Activated T-cell treated with anti-CD3 and anti-CD28 coated beads, Interleukin-2, amount 50 U/mL, for 72 hours (primary cell): ENCODE measurements around the gene PGAP3. TPM values are rescaled to one million over a fixed set of nuclear protein-coding genes. Genes with fewer than 3 reads are reported as not detected.

Experiments
- ATAC-seq, 2 donors: fragments of 150-1000 bp; cut with Tn5 transposase; replicated peaks in 1 of 2; 2 replicates each; pipeline ENCODE4 v1.10.0; 2021; ENCODE audit warnings: moderate library complexity in 2 of 2, mild to moderate bottlenecking in 1 of 2
- DNase-seq, 2 donors: peaks; one replicate each; pipeline ENCODE4 v3.0.0; 2021 to 2022; ENCODE audit warnings: mixed read lengths in 1 of 2
- H3K27ac Mint-ChIP-seq: one replicate; pipeline ENCODE4 v1.8.0; 2022; ENCODE audit warnings: mild to moderate bottlenecking, moderate library complexity, mixed read lengths
- H3K27me3 Mint-ChIP-seq: one replicate; pipeline ENCODE4 v1.8.0; 2022; ENCODE audit warnings: low read depth, mixed read lengths
- H3K36me3 Mint-ChIP-seq, 2 donors: one replicate each; pipeline ENCODE4 v1.8.0; 2022; ENCODE audit warnings: mixed read lengths in 2 of 2, mild to moderate bottlenecking in 1 of 2; ENCODE audit not compliant: insufficient read depth in 2 of 2
- H3K4me1 Mint-ChIP-seq: one replicate; pipeline ENCODE4 v1.8.0; 2022; ENCODE audit warnings: low read depth, mixed read lengths
- H3K4me3 Mint-ChIP-seq, 2 donors: one replicate each; pipeline ENCODE4 v1.8.0; 2022; ENCODE audit warnings: mild to moderate bottlenecking in 2 of 2, mixed read lengths in 2 of 2, moderate library complexity in 2 of 2
- H3K9me3 Mint-ChIP-seq, 2 donors: one replicate each; pipeline ENCODE4 v1.8.0; 2022; ENCODE audit warnings: mixed read lengths in 2 of 2
- total RNA-seq, 2 donors: library from RNA; stranded (reverse); gene quantifications; one replicate each; pipeline ENCODE4 v1.2.3, GENCODE V29; 2022

PGAP3 gene
- total RNA-seq, 2 donors from 2014 or later: 8.5 to 12.8 TPM

GRCh38 chr17:39636587-39636926 lies 51.3 kb downstream of the PGAP3 start:
- H3K9me3 Mint-ChIP-seq: no peaks in the 10 kb centered on the region
- peaks cover 7% of the 10 kb centered on the region for H3K27me3 Mint-ChIP-seq
- DNase-seq (no peak), ATAC-seq (peak; percentile 5 to 6)
- peak overlapping the region; percentile 69 for H3K27ac Mint-ChIP-seq
- H3K36me3 Mint-ChIP-seq: no peaks in the 10 kb centered on the region
- H3K4me3 Mint-ChIP-seq: peak overlapping the region; percentile 88 to 92
- peaks cover 42% of the 10 kb centered on the region for H3K4me1 Mint-ChIP-seq

GRCh38 chr17:39635614-39636176 lies 52.2 kb downstream of the PGAP3 start:
- DNase-seq: no peak
- H3K4me3 Mint-ChIP-seq: no peak overlapping the region
- ATAC-seq: no peak
- H3K4me1 Mint-ChIP-seq: peaks cover 46% of the 10 kb centered on the region
- no peaks in the 10 kb centered on the region for H3K9me3 Mint-ChIP-seq
- peaks cover 15% of the 10 kb centered on the region for H3K27me3 Mint-ChIP-seq
- no peaks in the 10 kb centered on the region for H3K36me3 Mint-ChIP-seq
- no peak overlapping the region for H3K27ac Mint-ChIP-seq

- Mint-ChIP-seq H3K4me1 (peaks cover 39% of the 10 kb centered on the region), H3K9me3 (no peaks in the 10 kb centered on the region), H3K27me3 (peaks cover 15% of the 10 kb centered on the region), H3K27ac (no peak overlapping the region), H3K36me3 (no peaks in the 10 kb centered on the region), H3K4me3 (no peak overlapping the region)
- peak in 1 of 2 donors; percentile 34 for DNase-seq
- no peak for ATAC-seq
Measured at GRCh38 chr17:39634384-39634871, 53.4 kb downstream of the PGAP3 start.

- H3K9me3 Mint-ChIP-seq: no peaks in the 10 kb centered on the region
- no peaks in the 10 kb centered on the region for H3K36me3 Mint-ChIP-seq
- ATAC-seq (no peak), DNase-seq (no peak)
- peaks cover 31% of the 10 kb centered on the region for H3K4me1 Mint-ChIP-seq
- peaks cover 17% of the 10 kb centered on the region for H3K27me3 Mint-ChIP-seq
- H3K4me3 Mint-ChIP-seq: no peak overlapping the region
- no peak overlapping the region for H3K27ac Mint-ChIP-seq
Measured at GRCh38 chr17:39633570-39634183, 54.2 kb downstream of the PGAP3 start.

- ATAC-seq: no peak
Measured at GRCh38 chr17:39632153-39632941, 55.5 kb downstream of the PGAP3 start.

DNA sequence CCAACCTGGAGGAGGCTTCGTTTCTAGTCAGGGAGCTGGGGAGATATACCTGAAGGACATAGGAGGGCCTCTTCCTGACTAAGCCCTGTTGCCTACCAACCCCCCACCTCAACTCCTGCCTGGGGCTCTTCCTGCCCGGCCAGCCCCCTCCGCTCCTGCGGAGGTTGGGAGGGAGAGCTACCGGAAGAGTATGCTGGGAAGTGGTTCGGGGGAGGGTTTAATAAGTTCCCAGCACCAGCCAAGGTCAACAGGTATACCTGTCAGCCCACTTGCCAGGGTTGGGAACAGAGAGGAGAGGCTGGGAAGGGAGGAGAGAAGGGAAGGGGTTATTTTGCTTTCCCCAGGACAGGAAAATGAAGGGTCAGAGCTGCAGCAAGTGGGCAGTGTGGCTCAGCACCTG lies 56.5 kb downstream of the PGAP3 start:
- DNase-seq (no peak), ATAC-seq (no peak)
- no peak overlapping the region for H3K4me3 Mint-ChIP-seq
- no peaks in the 10 kb centered on the region for H3K9me3 Mint-ChIP-seq
- H3K27me3 Mint-ChIP-seq: peaks cover 34% of the 10 kb centered on the region
- no peaks in the 10 kb centered on the region for H3K36me3 Mint-ChIP-seq
- peaks cover 23% of the 10 kb centered on the region for H3K4me1 Mint-ChIP-seq
- H3K27ac Mint-ChIP-seq: no peak overlapping the region

More at GRCh38 chr17:39632153-39632941, 55.5 kb downstream of the PGAP3 start:
- H3K27me3 Mint-ChIP-seq: peaks cover 28% of the 10 kb centered on the region
- H3K4me1 Mint-ChIP-seq: peaks cover 20% of the 10 kb centered on the region
- DNase-seq: no peak
- no peaks in the 10 kb centered on the region for H3K36me3 Mint-ChIP-seq
- H3K27ac Mint-ChIP-seq: no peak overlapping the region
- no peaks in the 10 kb centered on the region for H3K9me3 Mint-ChIP-seq
- no peak overlapping the region for H3K4me3 Mint-ChIP-seq

- Mint-ChIP-seq H3K27me3 (peaks cover 46% of the 10 kb centered on the region), H3K36me3 (no peaks in the 10 kb centered on the region), H3K9me3 (no peaks in the 10 kb centered on the region), H3K4me3 (no peak overlapping the region), H3K4me1 (peaks cover 24% of the 10 kb centered on the region), H3K27ac (no peak overlapping the region)
- DNase-seq: no peak
- ATAC-seq: no peak
Measured at GRCh38 chr17:39629898-39630297, 58.0 kb downstream of the PGAP3 start.

DNA sequence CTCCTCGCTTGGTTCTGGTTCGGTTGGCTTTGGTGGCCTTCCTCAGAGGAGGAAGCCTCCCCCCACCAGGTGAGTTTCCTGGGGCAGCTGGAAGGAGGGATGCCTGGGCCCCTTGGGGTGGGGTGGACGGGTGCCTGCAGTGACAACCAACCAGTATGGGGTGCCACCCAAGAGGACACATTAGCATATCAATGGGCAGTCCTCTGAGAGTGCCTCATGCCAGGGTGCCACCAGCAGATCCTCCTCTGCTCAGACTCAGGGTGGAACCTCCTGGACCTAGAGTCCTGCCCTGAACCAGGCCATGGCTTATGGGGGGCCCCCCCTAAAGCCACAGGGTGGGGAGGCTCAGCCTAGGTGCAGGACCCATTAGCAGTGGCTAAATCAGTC lies 58.4 kb downstream of the PGAP3 start:
- Mint-ChIP-seq H3K4me3 (no peak overlapping the region), H3K27me3 (peaks cover 50% of the 10 kb centered on the region), H3K4me1 (peaks cover 24% of the 10 kb centered on the region), H3K27ac (no peak overlapping the region), H3K36me3 (no peaks in the 10 kb centered on the region), H3K9me3 (no peaks in the 10 kb centered on the region)
- ATAC-seq (no peak), DNase-seq (no peak)

DNA sequence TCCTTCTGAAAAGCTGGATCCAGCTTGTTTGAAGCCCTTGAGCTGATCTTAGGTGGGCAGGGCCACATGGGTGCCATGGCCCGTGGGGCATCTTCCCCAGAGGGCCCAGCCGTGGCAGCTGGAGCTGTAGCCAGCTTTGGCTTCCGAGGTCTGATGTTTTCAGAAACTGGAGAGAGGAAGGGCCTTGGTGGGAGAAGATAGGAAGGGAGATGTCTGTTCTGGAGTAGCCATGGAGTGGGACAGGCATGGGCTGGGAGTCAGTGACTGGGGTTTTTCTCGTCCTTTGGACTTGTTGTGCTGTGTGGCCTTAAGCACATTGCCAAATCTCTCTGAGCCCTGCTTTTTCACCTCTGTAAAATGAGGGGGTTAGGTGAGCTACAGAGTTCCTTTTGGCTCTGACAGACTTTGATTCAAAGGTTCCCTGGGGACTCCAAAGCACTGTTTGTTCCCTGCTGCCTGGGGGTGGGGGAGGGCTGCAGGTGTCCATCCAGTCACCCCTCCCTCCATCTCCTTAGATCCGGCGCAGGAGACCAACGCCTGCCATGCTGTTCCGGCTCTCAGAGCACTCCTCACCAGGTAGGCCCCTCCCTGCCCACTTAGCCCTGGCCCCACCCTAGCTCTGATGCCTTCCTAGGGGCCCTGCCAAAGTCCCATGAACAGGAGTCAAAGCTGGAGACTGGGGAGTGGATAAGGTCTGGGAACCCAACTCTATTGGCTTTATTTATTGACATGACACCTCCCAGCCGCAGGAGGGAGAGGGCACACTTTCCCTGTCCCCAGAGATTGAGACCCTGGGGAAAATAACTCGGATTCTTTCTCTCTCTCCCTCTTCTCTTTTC lies 59.0 kb downstream of the PGAP3 start:
- H3K9me3 Mint-ChIP-seq: no peaks in the 10 kb centered on the region
- ATAC-seq: no peak
- no peak overlapping the region for H3K4me3 Mint-ChIP-seq
- H3K4me1 Mint-ChIP-seq: peaks cover 25% of the 10 kb centered on the region
- DNase-seq: no peak
- peaks cover 53% of the 10 kb centered on the region for H3K27me3 Mint-ChIP-seq
- H3K36me3 Mint-ChIP-seq: no peaks in the 10 kb centered on the region
- no peak overlapping the region for H3K27ac Mint-ChIP-seq

DNA sequence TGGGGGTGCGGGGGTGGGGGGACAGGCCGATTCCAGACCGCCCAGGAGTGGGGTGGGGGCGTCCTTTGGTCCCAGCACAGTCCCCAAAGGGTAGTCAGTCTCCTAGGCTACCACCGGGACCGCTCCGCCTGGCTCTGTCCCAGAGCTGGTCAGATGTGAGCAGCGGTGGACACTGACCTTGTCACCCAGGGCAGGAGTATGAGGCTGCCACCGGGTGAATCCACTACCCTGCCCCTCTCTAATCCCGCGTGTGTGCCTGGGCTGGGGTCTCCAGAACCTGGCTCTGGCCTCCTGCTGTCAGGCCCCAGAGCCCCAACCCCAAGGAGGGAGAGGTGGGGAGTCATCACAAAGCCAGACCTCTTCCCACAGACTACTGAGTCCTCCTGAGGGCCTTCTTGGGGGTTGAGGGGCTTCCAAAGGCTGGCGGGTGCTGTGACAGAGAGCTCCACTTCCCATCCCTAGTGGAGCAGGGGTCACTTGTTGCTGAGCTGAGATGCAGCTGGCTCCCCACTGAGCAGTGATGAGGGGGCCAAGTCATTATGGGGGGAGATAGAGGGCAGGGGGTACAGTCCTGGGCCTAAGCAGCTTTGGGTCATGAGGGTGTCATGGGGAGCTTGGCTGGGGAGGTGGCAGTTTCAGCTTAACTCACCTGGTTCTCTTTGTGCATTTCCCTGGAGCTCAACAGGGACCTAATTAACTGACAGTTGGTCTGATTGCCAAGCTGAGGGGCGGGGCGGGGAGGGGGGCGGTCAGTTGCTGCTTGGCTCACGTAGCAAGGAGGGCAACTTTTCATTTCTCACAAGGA lies 59.9 kb downstream of the PGAP3 start:
- Mint-ChIP-seq H3K9me3 (no peaks in the 10 kb centered on the region), H3K4me1 (peaks cover 35% of the 10 kb centered on the region), H3K36me3 (no peaks in the 10 kb centered on the region), H3K27me3 (peaks cover 53% of the 10 kb centered on the region), H3K27ac (no peak overlapping the region), H3K4me3 (peak overlapping the region in 1 of 2 donors; percentile 47)
- DNase-seq: no peak
- ATAC-seq: no peak

DNA sequence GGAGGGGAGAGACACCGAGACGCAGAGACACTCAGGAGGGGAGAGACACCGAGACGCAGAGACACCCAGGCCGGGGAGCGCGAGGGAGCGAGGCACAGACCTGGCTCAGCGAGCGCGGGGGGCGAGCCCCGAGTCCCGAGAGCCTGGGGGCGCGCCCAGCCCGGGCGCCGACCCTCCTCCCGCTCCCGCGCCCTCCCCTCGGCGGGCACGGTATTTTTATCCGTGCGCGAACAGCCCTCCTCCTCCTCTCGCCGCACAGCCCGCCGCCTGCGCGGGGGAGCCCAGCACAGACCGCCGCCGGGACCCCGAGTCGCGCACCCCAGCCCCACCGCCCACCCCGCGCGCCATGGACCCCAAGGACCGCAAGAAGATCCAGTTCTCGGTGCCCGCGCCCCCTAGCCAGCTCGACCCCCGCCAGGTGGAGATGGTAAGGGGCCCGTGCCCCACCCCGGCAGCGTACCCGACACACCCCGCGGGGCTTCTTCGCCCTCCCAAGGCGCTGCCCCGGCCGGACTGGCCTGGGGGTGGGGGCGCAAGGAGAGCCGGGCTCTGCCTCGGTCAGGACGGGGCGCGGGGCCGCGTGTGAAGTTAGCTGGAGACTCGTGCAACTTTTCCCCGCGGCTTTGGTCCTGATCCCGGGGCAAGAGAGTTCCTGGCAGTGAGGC lies 60.7 kb downstream of the PGAP3 start:
- Mint-ChIP-seq H3K27ac (no peak overlapping the region), H3K27me3 (peaks cover 52% of the 10 kb centered on the region), H3K9me3 (no peaks in the 10 kb centered on the region), H3K4me1 (peaks cover 42% of the 10 kb centered on the region), H3K4me3 (peak overlapping the region; percentile 73 to 77), H3K36me3 (no peaks in the 10 kb centered on the region)
- no peak for ATAC-seq
- no peak for DNase-seq
